D721Med (cell line): ENCODE measurements around the gene C1orf174.

ENCODE experiments used
- DNase-seq: peaks from one replicate; pipeline ENCODE4 v3.0.0; 2011; ENCODE audit warnings: low spot score; ENCODE audit not compliant: insufficient read length
- FAIRE-seq: peaks from 2 replicates; lab custom pipeline; 2011; peaks lifted over from hg19 to GRCh38; lab: Jason Lieb, UNC
- CTCF ChIP-seq: IDR thresholded peaks from 2 replicates; pipeline ENCODE4 v1.5.1; 2012; ENCODE audit warnings: mild to moderate bottlenecking, control low read depth; ENCODE audit not compliant: insufficient read depth; ENCODE audit errors: missing control alignments

The C1orf174 gene

GRCh38 chr1:3931007-3931912 lies 31.2 kb upstream of the C1orf174 start:
- FAIRE-seq, result no peak

GRCh38 chr1:3930301-3931006 lies 30.4 kb upstream of the C1orf174 start:
- DNase-seq (no peak), FAIRE-seq (no peak)
- TF ChIP-seq CTCF, result no peak

More at GRCh38 chr1:3931007-3931912, 31.2 kb upstream of the C1orf174 start:
- no peak for TF ChIP-seq CTCF
- no peak for DNase-seq

GRCh38 chr1:3929126-3929525 lies 29.1 kb upstream of the C1orf174 start:
- no peak for TF ChIP-seq CTCF
- DNase-seq (no peak), FAIRE-seq (no peak)

- TF ChIP-seq CTCF, result no peak
- no peak for FAIRE-seq
- DNase-seq, result no peak
These were observed 28.5 kb upstream of the C1orf174 start for GRCh38 chr1:3928586-3928985.

- FAIRE-seq (no peak), DNase-seq (no peak)
- no peak for TF ChIP-seq CTCF
These were observed 26.9 kb upstream of the C1orf174 start for GRCh38 chr1:3926956-3927355.

GRCh38 chr1:3925762-3926161 lies 25.7 kb upstream of the C1orf174 start:
- no peak for DNase-seq
- no peak for TF ChIP-seq CTCF
- FAIRE-seq, result no peak
